Activated CD4-positive, alpha-beta memory T cell treated with anti-CD3 and anti-CD28 coated beads for 36 hours (primary cell): ENCODE data around the gene PIK3C2G. TPM values are rescaled to one million over a fixed set of nuclear protein-coding genes. Genes with fewer than 3 reads are reported as not detected.

Source experiments
- CTCF ChIA-PET: fragments of 350-600 bp; sonication (Branson Sonifier 250); formaldehyde crosslinking; loops from one replicate; lab custom pipeline; 2021; ENCODE audit warnings: antibody characterized with exemption, inconsistent platforms; lab: Charles Lee
- POLR2A ChIA-PET: fragments of 350-600 bp; sonication (Branson Sonifier 250); formaldehyde crosslinking; loops from one replicate; lab custom pipeline; 2021; ENCODE audit warnings: antibody characterized with exemption; lab: Charles Lee
- DNase-seq: peaks from one replicate; pipeline ENCODE4 v3.0.0-alpha.2; 2020
- H3K27ac Mint-ChIP-seq: one replicate; pipeline ENCODE4 v1.8.0; 2021; ENCODE audit warnings: mixed read lengths
- H3K27me3 Mint-ChIP-seq: one replicate; pipeline ENCODE4 v1.8.0; 2021; ENCODE audit warnings: mixed read lengths
- H3K36me3 Mint-ChIP-seq: one replicate; pipeline ENCODE4 v1.8.0; 2021; ENCODE audit warnings: mixed read lengths
- H3K4me1 Mint-ChIP-seq: one replicate; pipeline ENCODE4 v1.8.0; 2021; ENCODE audit warnings: low read depth, mixed read lengths
- H3K4me3 Mint-ChIP-seq: one replicate; pipeline ENCODE4 v1.8.0; 2021; ENCODE audit warnings: mild to moderate bottlenecking, mixed read lengths
- H3K9me3 Mint-ChIP-seq: one replicate; pipeline ENCODE4 v1.8.0; 2021; ENCODE audit warnings: mixed read lengths
- intact Hi-C: fragments of 100-400 bp; cut with micrococcal nuclease; formaldehyde crosslinking; loops from one replicate; pipeline ENCODE4 v1.15.1; 2023
- total RNA-seq, 2 experiments: library from RNA; stranded (reverse); gene quantifications; one replicate each; pipeline ENCODE4 v1.2.3, GENCODE V29; 2021

The PIK3C2G gene
- total RNA-seq, 2 experiments from 2014 or later = not detected

DNA sequence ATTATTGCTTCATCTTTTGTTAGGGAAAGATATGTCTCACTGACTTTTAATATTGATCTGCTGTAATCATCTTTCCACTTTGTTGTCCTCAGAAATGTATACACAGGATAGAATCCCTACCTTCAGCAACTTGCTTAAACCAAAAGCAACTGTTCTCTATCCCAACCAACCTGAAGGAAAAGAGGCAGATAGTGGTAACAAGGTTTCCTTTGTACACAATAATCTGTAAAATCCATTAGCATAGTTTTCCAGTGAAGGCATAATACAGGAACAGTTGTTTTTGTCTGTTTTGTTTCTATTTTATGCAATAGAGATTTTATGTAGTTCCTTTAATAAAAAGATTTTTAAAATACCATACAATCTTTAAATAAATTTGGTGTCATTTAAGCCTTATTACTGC is 170.5 kb downstream of the PIK3C2G start:
- DNase-seq = no peak
- Mint-ChIP-seq H3K27ac (no peak overlapping the region), H3K4me3 (no peak overlapping the region), H3K36me3 (no peaks in the 10 kb centered on the region), H3K4me1 (no peaks in the 10 kb centered on the region), H3K9me3 (no peaks in the 10 kb centered on the region), H3K27me3 (no peaks in the 10 kb centered on the region)
- intact Hi-C loops = no loop called here
- ChIA-PET POLR2A (no interaction called here), CTCF (no interaction called here)

DNA sequence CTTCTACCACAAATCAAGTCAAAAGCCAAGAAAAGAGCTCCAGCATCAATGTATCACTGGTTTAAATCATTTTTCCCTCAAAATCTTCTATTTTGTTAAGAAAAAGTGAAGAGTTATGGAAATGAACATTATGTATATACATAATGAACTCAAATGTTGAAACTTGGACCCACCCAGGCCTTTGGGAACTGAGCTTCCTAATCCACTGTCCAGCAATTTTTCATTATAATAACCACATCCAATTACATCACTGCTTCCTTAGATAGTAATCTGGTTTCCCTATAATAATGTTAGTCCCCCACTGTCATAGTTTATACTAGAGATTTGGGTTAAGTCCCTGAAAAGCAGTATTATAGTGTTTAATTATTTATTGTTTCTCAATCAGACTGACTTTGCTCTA is 170.9 kb downstream of the PIK3C2G start:
- intact Hi-C loops = no loop called here
- H3K9me3 Mint-ChIP-seq = no peaks in the 10 kb centered on the region
- ChIA-PET CTCF (no interaction called here), POLR2A (no interaction called here)
- no peak overlapping the region for H3K4me3 Mint-ChIP-seq
- H3K4me1 Mint-ChIP-seq = no peaks in the 10 kb centered on the region
- H3K27ac Mint-ChIP-seq = no peak overlapping the region
- no peak for DNase-seq
- no peaks in the 10 kb centered on the region for H3K27me3 Mint-ChIP-seq
- H3K36me3 Mint-ChIP-seq = no peaks in the 10 kb centered on the region

DNA sequence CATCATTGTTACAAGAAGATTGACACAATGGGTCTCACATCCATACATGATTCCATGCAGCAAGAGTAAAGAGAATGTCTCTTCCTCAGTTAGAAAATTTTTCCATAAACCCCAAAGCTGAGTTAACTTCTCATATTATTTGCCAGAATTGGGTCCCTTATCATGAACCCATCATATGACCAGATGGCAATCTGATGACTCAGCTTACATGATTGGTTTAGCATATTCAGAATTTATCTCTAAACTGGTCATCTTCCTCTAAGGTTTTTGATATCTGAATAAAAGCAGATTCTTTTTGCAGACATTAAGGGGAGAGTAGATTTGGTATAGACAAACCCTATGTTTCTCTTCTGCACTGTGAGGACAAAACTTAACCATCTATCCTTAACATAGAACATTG is 174.9 kb downstream of the PIK3C2G start:
- intact Hi-C loops = no loop called here
- POLR2A ChIA-PET = no interaction called here
- Mint-ChIP-seq H3K27ac (no peak overlapping the region), H3K36me3 (no peaks in the 10 kb centered on the region), H3K4me3 (no peak overlapping the region), H3K27me3 (no peaks in the 10 kb centered on the region), H3K9me3 (no peaks in the 10 kb centered on the region), H3K4me1 (no peaks in the 10 kb centered on the region)
- CTCF ChIA-PET = no interaction called here
- no peak for DNase-seq

DNA sequence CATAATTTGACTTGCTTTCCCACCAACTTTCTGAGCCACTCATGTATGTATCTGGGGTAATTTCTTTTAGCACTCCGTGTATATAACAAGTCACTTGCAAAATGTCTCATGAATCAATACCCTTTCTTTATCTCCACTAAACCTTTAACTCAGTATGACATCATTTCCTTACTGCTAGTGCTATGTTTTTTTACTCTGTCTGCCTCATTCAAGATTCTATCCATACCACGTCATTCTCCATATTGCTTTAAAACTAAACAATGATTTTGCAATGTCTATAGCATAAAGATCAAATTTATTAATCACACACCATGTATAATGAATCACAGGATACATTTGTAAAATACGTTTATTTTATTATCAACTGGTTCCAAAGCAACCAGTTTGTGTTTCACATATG is 178.2 kb downstream of the PIK3C2G start:
- CTCF ChIA-PET = no interaction called here
- POLR2A ChIA-PET = no interaction called here
- no peaks in the 10 kb centered on the region for H3K9me3 Mint-ChIP-seq
- no peaks in the 10 kb centered on the region for H3K4me1 Mint-ChIP-seq
- no peak overlapping the region for H3K4me3 Mint-ChIP-seq
- no peaks in the 10 kb centered on the region for H3K27me3 Mint-ChIP-seq
- H3K27ac Mint-ChIP-seq = no peak overlapping the region
- H3K36me3 Mint-ChIP-seq = no peaks in the 10 kb centered on the region
- intact Hi-C loops = no loop called here
- DNase-seq = no peak

DNA sequence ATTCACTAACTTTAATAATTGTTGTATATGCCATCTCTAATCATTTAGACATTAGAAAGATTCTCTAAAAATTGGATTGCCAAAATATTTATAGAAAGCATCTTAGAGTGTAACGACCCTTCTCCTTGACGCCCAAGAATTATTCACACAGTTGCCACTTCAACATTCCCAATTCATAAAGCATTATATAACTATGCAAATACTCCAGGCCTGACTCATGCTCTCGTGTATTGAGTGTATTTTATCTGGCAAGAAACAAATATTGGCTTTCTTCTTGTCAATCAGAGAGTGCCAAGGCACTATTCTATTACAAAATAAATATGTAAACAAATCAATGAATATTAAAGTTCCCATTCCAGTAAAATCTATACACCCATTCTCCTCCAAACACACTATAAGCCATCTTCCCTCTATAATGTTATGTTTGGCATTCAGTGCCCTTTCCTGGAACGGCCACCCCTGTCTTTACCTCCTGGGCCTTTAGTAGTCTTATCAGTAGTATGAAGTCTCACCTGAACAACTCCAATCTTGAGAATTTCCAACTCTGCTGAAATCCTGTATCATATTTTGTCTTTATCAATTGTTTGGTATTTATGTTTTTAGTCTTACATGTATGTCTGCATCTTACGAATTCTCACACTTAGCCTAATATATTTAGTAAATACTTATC is 182.6 kb downstream of the PIK3C2G start:
- Mint-ChIP-seq H3K9me3 (peaks cover 3% of the 10 kb centered on the region), H3K36me3 (no peaks in the 10 kb centered on the region), H3K27ac (no peak overlapping the region), H3K4me1 (no peaks in the 10 kb centered on the region), H3K27me3 (no peaks in the 10 kb centered on the region), H3K4me3 (no peak overlapping the region)
- ChIA-PET POLR2A (no interaction called here), CTCF (no interaction called here)
- intact Hi-C loops = no loop called here
- no peak for DNase-seq

DNA sequence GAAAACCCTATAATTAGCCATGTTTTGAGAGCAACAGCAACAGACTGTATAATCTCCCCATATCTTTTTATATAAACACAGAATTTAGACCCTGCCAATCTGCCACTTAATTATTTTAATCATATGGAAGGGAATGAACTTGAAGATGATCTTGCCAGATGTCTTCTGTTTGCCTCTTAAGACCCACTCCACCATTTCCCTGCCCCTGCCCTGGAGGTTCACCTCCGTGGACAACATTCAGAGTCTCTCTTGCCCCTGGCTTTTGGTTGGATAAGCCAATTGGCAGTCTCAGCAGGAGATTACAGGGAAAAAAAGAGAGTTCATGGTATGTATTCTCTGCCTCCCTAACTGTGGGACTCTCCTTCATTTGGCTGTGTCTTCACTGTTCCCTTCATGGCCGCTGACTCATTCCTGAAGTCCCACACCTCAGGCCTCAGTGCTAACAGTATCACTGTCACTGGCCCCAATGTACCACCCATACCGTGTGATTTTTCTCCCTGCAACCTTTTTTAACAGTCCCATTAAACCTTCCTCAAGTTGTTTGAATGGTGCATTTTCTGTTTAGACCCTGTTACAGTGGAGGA is 184.8 kb downstream of the PIK3C2G start:
- peaks cover 10% of the 10 kb centered on the region for H3K9me3 Mint-ChIP-seq

DNA sequence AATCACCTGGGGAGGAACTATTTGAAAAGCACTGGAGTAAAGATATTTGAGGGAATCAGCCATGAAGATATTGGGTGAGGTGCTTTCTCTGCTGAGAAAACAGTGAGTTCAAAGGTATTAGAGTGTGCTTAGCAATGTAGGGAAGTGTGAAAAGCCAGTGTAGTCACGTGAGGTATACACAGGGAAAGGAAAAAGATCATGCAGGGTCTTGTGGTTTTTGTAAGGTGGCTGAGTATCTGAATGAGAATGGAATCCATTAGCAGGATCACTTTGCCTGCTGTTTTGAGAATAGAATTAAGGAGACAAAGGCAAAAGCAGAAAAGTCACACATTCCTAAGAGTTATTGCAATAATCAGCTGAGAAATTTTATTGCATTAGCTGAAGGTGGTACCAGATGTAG is 193.0 kb downstream of the PIK3C2G start:
- Mint-ChIP-seq H3K27ac (no peak overlapping the region), H3K36me3 (no peaks in the 10 kb centered on the region), H3K4me1 (no peaks in the 10 kb centered on the region), H3K4me3 (no peak overlapping the region), H3K9me3 (peaks cover 15% of the 10 kb centered on the region), H3K27me3 (no peaks in the 10 kb centered on the region)
- ChIA-PET CTCF (no interaction called here), POLR2A (no interaction called here)
- intact Hi-C loops = no loop called here
- DNase-seq = no peak

More for the DNA sequence above, 184.8 kb downstream of the PIK3C2G start:
- ChIA-PET CTCF (no interaction called here), POLR2A (no interaction called here)
- Mint-ChIP-seq H3K27me3 (no peaks in the 10 kb centered on the region), H3K36me3 (no peaks in the 10 kb centered on the region), H3K27ac (no peak overlapping the region), H3K4me3 (no peak overlapping the region), H3K4me1 (no peaks in the 10 kb centered on the region)
- no peak for DNase-seq
- intact Hi-C loops = no loop called here

DNA sequence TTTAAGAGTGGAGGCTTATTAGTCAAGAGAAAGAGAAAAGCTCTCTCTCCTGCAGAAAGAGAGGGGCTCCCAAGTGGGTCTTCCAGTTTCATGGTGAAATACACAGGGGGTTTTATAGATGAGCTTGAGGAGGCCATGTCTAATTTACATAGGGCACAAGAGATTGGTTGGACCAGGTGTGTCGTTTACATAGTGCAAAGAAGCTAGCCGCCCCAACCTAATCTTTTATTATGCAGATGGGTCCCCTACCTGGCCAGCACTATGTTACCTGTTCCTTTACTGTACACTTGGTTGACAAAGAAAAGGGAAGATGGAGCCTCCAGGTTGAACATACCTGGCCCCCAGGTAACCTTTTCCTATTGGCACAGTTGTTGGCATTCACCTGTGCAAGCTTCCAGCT is 195.0 kb downstream of the PIK3C2G start:
- no peak for DNase-seq
- Mint-ChIP-seq H3K4me1 (no peaks in the 10 kb centered on the region), H3K27me3 (no peaks in the 10 kb centered on the region), H3K4me3 (no peak overlapping the region), H3K36me3 (no peaks in the 10 kb centered on the region), H3K9me3 (peaks cover 6% of the 10 kb centered on the region), H3K27ac (no peak overlapping the region)
- intact Hi-C loops = no loop called here
- ChIA-PET POLR2A (no interaction called here), CTCF (no interaction called here)

DNA sequence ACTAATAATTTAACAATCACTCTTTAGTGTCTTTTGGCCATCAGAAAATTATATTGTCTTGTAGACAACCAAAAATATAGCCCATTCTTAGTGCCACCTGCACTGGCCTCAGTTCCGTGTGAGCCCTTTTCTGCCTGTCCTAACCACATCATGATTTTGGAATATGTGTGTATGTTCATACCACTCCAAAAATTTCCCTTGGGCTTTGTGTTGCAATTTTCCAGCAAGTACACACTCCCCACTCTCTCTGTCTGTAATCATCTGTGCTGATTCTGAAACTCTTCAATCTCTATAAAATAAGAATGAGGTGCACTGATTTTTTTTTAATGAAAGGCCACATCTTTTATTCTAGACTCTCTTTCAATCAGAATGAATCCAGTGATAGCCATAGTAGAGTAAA is 196.0 kb downstream of the PIK3C2G start:
- Mint-ChIP-seq H3K27me3 (no peaks in the 10 kb centered on the region), H3K9me3 (peaks cover 6% of the 10 kb centered on the region), H3K36me3 (no peaks in the 10 kb centered on the region), H3K4me1 (no peaks in the 10 kb centered on the region), H3K27ac (no peak overlapping the region), H3K4me3 (no peak overlapping the region)
- CTCF ChIA-PET = no interaction called here
- DNase-seq = no peak
- POLR2A ChIA-PET = no interaction called here
- intact Hi-C loops = no loop called here

DNA sequence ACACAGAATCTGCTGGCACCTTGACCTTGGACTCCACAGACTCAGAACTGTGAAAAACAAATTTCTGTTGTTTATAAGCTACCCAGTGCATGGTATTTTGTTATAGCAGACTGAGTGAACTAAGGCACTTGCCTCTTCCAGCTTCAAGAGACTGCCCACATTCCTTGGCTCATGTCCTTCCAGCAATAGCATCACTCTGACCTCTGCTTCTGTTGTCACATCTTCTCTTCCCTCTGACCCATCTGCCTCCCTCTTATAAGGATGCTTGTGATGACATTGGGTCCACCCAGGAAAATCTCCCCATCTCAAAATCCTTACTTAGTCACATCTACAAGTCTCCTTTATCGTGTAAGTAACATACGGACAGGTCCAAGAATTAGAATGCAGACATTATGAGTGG is 200.4 kb downstream of the PIK3C2G start:
- no peaks in the 10 kb centered on the region for H3K36me3 Mint-ChIP-seq
- CTCF ChIA-PET = no interaction called here

DNA sequence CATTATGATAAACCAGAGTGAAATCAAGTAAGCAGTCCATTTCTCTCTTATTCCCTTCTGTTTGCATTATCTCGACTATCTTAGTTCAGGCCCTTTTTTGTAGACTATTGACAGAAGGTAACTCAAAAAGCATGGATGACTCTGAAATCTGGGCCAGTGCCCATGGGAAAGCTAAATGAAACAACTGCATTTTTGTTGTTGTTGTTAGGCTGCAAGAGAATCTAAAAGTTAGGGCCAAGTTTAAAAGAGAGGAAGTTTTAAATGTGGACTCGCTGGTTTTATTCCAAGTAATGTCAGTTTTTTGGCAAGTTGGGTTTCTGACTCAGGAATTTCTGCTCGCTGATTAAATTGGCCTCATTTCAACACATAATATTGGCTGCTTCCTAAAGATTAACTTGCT is 201.1 kb downstream of the PIK3C2G start:
- H3K36me3 Mint-ChIP-seq = no peaks in the 10 kb centered on the region
- CTCF ChIA-PET = no interaction called here
- H3K27ac Mint-ChIP-seq = no peak overlapping the region
- H3K4me1 Mint-ChIP-seq = no peaks in the 10 kb centered on the region
- intact Hi-C loops = no loop called here
- H3K4me3 Mint-ChIP-seq = no peak overlapping the region
- no peaks in the 10 kb centered on the region for H3K27me3 Mint-ChIP-seq
- POLR2A ChIA-PET = no interaction called here
- DNase-seq = no peak
- no peaks in the 10 kb centered on the region for H3K9me3 Mint-ChIP-seq

More for the DNA sequence above, 200.4 kb downstream of the PIK3C2G start:
- no peak for DNase-seq
- Mint-ChIP-seq H3K4me3 (no peak overlapping the region), H3K27ac (no peak overlapping the region), H3K9me3 (no peaks in the 10 kb centered on the region), H3K4me1 (no peaks in the 10 kb centered on the region), H3K27me3 (no peaks in the 10 kb centered on the region)
- POLR2A ChIA-PET = no interaction called here
- intact Hi-C loops = no loop called here

DNA sequence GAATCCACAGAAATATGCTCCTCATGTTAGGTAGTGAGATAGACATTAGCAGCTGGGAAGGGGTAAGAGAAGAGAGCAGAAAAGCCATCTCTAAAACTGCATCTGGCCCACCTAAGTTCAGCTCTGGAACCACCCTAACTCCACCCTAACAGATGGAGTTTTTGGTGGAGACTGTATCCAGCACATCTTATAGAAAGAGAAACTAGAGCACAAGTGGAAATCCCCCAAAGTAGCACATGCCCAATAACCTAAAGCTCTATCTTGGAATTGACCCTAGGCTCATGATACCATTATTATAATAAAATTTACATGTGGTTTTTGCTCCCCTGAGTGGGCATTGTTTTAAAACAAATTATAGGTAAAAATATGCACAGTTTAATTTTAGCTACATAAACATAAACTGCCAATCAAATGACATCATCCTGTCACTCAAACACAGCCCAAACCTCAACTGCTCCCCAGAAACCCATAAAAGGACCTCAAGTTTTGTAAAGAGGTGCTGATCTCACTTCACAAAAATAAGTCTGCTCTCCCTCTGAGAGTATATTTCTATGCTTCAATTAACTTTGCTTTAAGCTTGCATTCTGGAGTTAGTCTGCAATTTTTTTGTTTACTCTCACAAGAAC is 206.4 kb downstream of the PIK3C2G start:
- H3K27ac Mint-ChIP-seq = no peak overlapping the region
- no peaks in the 10 kb centered on the region for H3K9me3 Mint-ChIP-seq
- no peaks in the 10 kb centered on the region for H3K27me3 Mint-ChIP-seq
- ChIA-PET CTCF (no interaction called here), POLR2A (no interaction called here)
- H3K4me3 Mint-ChIP-seq = no peak overlapping the region
- no peaks in the 10 kb centered on the region for H3K36me3 Mint-ChIP-seq
- H3K4me1 Mint-ChIP-seq = no peaks in the 10 kb centered on the region
- intact Hi-C loops = no loop called here
- DNase-seq = no peak
